IPS-20b (cell line): ENCODE measurements around the gene CD79B.
"Not testable (repeated sequence)": the region's sequence is repeated elsewhere in the genome, so short reads cannot be mapped to it uniquely, and the experiment has no call there.

Source experiments
- H3K27ac ChIP-seq: one replicate; pipeline ENCODE4 v1.5.1; 2013; ENCODE audit warnings: low read length
- H3K27me3 ChIP-seq: 2 replicates; pipeline ENCODE4 v1.6.1; 2013; ENCODE audit warnings: mild to moderate bottlenecking, low read length, inconsistent platforms; ENCODE audit not compliant: insufficient read depth
- H3K36me3 ChIP-seq: 2 replicates; pipeline ENCODE4 v1.6.1; 2013; ENCODE audit warnings: low read depth, mild to moderate bottlenecking, inconsistent platforms, low read length, moderate library complexity; ENCODE audit not compliant: insufficient read depth
- H3K4me1 ChIP-seq: 2 replicates; pipeline ENCODE4 v1.6.1; 2013; ENCODE audit warnings: mild to moderate bottlenecking, control low read depth, inconsistent platforms, low read length, moderate library complexity; ENCODE audit not compliant: insufficient read depth
- H3K4me3 ChIP-seq: 2 replicates; pipeline ENCODE4 v1.5.1; 2013; ENCODE audit warnings: mild to moderate bottlenecking, low read length, inconsistent platforms
- H3K9ac ChIP-seq: 2 replicates; pipeline ENCODE4 v1.6.1; 2013; ENCODE audit warnings: low read depth, mild to moderate bottlenecking, inconsistent platforms, low read length, moderate library complexity
- H3K9me3 ChIP-seq: 2 replicates; pipeline ENCODE4 v1.6.1; 2013; ENCODE audit warnings: mild to moderate bottlenecking, low read depth, low read length, inconsistent platforms; ENCODE audit not compliant: insufficient read depth

CD79B gene

GRCh38 chr17:63928172-63928666 is 3.9 kb downstream of the CD79B start:
- no peaks in the 10 kb centered on the region for H3K9me3 ChIP-seq
- H3K4me1 ChIP-seq = no peaks in the 10 kb centered on the region; the same call in 1 of the 2 replicates
- no peaks in the 10 kb centered on the region for H3K27me3 ChIP-seq
- no peaks in the 10 kb centered on the region for H3K36me3 ChIP-seq
- H3K9ac ChIP-seq = no peak overlapping the region
- H3K4me3 ChIP-seq = no peak overlapping the region
- no peak overlapping the region for H3K27ac ChIP-seq

DNA sequence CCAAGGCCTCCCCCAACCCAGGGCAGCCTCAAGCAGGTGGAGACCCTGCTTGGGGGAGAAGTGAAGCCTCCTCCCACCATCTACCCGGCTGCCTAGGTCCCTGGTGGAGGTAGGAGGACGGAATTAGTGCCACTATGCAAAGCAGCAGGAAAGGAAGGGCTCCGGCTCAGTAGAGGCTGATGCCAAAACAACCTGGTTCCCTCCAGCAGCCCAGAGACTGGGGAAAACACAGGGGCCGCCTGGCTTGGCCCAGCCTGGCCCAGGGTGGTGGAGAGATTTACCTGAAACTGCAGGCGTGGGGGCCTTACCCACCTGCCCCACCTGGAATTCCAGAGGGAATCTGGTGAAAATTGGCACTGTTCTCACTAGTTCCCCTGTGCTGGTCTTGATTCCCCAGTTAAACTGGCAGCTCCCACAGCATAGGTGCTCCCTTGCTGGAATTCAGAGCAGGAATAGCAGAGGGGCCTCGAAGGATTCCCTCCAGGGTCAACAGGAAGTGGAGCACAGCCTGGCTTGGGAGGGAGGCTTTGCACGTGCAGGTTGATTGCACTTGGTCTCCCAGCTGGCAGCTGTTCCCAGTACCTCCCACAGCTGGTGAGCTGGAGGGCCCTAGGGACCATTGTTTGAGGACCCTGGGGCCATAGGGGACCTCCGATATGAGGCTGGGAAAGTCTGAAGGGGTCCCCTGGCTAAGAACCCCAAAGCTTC is 4.5 kb downstream of the CD79B start:
- H3K27me3 ChIP-seq = no peaks in the 10 kb centered on the region
- no peak overlapping the region for H3K27ac ChIP-seq
- H3K4me3 ChIP-seq = no peak overlapping the region
- H3K9me3 ChIP-seq = no peaks in the 10 kb centered on the region
- H3K9ac ChIP-seq = no peak overlapping the region
- H3K4me1 ChIP-seq = no peaks in the 10 kb centered on the region; the same call in 1 of the 2 replicates
- H3K36me3 ChIP-seq = no peaks in the 10 kb centered on the region

DNA sequence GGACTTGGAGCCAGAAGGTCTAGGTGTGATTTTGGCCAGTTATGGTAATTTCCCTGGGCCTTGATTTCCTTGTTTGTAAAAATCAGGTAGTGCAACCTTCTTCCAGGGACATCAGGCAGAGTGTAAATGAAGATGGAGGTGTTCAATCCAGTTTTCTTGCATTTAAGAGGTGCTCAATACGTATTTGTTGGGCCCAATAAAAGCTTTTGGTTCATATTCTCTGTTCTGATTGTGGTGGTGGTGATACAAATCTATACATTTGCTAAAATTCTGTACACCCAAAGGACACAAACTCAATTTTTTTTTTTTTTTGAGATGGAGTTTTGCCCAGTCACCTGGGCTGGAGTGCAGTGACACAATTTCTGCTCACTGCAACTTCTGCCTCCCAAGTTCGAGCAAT is 6.0 kb downstream of the CD79B start:
- H3K4me1 ChIP-seq = no peaks in the 10 kb centered on the region; the same call in 1 of the 2 replicates
- H3K9me3 ChIP-seq = no peaks in the 10 kb centered on the region
- H3K27ac ChIP-seq = no peak overlapping the region
- no peak overlapping the region for H3K9ac ChIP-seq
- no peaks in the 10 kb centered on the region for H3K27me3 ChIP-seq
- no peak overlapping the region for H3K4me3 ChIP-seq
- no peaks in the 10 kb centered on the region for H3K36me3 ChIP-seq

DNA sequence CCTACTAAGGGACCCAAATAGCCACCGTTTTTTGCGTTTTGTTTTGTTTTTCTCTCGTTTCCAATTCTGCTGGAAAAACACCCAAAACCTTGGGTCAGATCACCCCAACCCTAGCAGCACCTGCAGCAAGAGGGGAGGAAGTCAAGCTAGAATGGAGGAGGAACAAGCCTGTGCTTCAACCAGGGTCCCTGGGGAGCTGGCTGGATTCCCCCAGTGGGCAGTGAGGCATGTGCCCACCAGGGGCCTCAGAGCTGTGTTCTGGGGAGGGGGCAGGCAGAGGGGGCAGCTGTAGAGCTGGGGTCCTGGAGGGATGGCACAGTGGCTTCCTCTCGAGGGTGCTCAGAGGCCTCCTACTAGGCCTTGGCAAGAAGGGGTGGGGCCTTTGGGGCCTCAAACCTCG is 6.5 kb downstream of the CD79B start:
- Histone ChIP-seq H3K9ac (no peak overlapping the region), H3K4me1 (no peaks in the 10 kb centered on the region), H3K9me3 (no peaks in the 10 kb centered on the region), H3K27ac (no peak overlapping the region), H3K36me3 (no peaks in the 10 kb centered on the region), H3K27me3 (no peaks in the 10 kb centered on the region), H3K4me3 (no peak overlapping the region)

- not testable (repeated sequence) for H3K9me3 ChIP-seq, H3K9ac ChIP-seq, H3K27me3 ChIP-seq, H3K4me3 ChIP-seq, H3K36me3 ChIP-seq, H3K4me1 ChIP-seq, H3K27ac ChIP-seq
Measured at GRCh38 chr17:63922402-63922801, 9.7 kb downstream of the CD79B start.

DNA sequence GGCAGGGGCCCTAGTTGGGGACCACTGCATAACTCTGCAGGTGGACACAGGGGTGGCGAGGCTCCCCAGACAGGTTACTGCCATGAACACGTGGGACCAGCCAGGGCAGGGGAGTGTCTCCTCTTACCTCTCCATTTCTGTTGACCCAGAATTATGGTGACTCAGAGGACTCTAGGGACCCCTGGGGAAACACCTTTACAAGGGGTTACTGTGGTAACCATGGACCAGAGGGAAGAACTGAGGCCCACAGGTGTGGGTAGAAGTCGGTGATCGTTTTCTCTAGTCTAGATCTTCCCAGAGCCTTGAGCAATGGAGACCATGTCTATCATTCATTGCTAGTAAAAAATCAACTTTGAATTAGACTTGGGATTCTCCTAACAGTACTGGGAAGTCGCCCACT is 11.4 kb downstream of the CD79B start:
- not testable (repeated sequence) for H3K4me3 ChIP-seq, H3K36me3 ChIP-seq, H3K27ac ChIP-seq, H3K4me1 ChIP-seq, H3K9me3 ChIP-seq, H3K27me3 ChIP-seq, H3K9ac ChIP-seq

GRCh38 chr17:63920050-63920449 is 12.1 kb downstream of the CD79B start:
- not testable (repeated sequence) for H3K9ac ChIP-seq

DNA sequence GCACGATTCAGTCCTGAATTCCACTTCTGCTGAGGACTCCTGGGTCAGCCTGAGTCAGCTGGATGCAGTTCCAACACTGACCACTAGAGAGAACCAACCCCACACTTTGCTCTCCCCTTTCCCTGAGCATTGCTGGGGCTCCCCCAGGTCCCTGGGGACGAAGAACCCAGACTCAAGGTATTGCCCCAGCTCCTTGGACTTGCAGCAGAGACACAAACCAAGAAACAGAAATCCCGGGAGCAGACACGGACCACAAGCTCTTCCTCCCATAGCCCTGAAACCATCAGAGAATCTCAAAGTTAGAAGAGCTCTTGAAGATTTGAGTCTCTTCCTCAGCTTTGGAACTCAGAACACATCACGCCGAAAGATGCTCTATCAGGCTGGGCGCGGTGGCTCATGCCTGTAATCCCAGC is 12.8 kb downstream of the CD79B start:
- Histone ChIP-seq H3K27me3 (no peaks in the 10 kb centered on the region; the same call in 1 of the 2 replicates), H3K4me1 (peaks cover 4% of the 10 kb centered on the region; the same call in 1 of the 2 replicates), H3K9ac (no peak overlapping the region), H3K4me3 (no peak overlapping the region), H3K27ac (no peak overlapping the region), H3K9me3 (no peaks in the 10 kb centered on the region), H3K36me3 (no peaks in the 10 kb centered on the region)

More at GRCh38 chr17:63920050-63920449, 12.1 kb downstream of the CD79B start:
- H3K27ac ChIP-seq, H3K36me3 ChIP-seq, H3K27me3 ChIP-seq, H3K9me3 ChIP-seq, H3K4me1 ChIP-seq, H3K4me3 ChIP-seq: not testable (repeated sequence)

- H3K27me3 ChIP-seq, H3K36me3 ChIP-seq, H3K9ac ChIP-seq, H3K27ac ChIP-seq, H3K9me3 ChIP-seq, H3K4me1 ChIP-seq: not testable (repeated sequence)
- H3K4me3 ChIP-seq = peak within 1 kb of the TSS; percentile 54; the same call in 1 of the 2 replicates
Measured at GRCh38 chr17:63918789-63919305, 13.3 kb downstream of the CD79B start, which contains the start of gene GH1. TSS of gene GH1 (minus strand) at chr17:63918839. CDS start at chr17:63918776, 63 bp downstream.

DNA sequence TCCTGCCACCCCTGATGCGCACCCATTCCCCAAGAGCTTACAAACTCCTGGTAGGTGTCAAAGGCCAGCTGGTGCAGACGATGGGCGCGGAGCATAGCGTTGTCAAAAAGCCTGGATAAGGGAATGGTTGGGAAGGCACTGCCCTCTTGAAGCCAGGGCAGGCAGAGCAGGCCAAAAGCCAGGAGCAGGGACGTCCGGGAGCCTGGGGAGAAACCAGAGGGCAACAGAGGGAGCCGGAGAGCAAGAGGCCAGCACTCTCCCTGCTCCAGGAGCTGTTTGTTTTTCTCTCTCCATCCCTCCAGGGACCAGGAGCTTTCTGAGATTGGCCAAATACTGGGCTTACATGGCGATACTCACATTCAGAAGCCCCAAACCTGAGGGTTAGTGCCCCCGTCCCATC is 13.8 kb downstream of the CD79B start:
- H3K36me3 ChIP-seq = no peaks in the 10 kb centered on the region
- no peak overlapping the region for H3K27ac ChIP-seq
- H3K27me3 ChIP-seq = no peaks in the 10 kb centered on the region; the same call in 1 of the 2 replicates
- peaks cover 4% of the 10 kb centered on the region; the same call in 1 of the 2 replicates for H3K4me1 ChIP-seq
- peak overlapping the region; percentile 54; the same call in 1 of the 2 replicates for H3K4me3 ChIP-seq
- H3K9me3 ChIP-seq = no peaks in the 10 kb centered on the region
- H3K9ac ChIP-seq = no peak overlapping the region

DNA sequence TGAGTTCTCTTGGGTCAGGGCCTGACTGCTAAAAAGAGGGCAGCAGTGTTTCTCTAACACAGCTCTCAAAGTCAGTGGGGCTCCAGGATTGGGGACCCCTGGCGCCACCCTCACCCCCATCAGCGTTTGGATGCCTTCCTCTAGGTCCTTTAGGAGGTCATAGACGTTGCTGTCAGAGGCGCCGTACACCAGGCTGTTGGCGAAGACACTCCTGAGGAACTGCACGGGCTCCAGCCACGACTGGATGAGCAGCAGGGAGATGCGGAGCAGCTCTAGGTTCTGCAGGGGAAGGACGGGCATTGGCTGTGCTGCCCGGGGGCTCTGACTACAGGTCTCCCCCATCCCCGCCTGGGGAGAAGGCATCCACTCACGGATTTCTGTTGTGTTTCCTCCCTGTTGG is 14.5 kb downstream of the CD79B start:
- Histone ChIP-seq H3K36me3 (no peaks in the 10 kb centered on the region), H3K27ac (no peak overlapping the region), H3K9me3 (no peaks in the 10 kb centered on the region), H3K4me1 (peaks cover 4% of the 10 kb centered on the region; the same call in 1 of the 2 replicates), H3K27me3 (no peaks in the 10 kb centered on the region; the same call in 1 of the 2 replicates), H3K9ac (no peak overlapping the region), H3K4me3 (peak overlapping the region; percentile 54; the same call in 1 of the 2 replicates)

GRCh38 chr17:63917206-63917605 is 14.9 kb downstream of the CD79B start:
- not testable (repeated sequence) for H3K4me1 ChIP-seq, H3K27me3 ChIP-seq, H3K27ac ChIP-seq, H3K9ac ChIP-seq, H3K36me3 ChIP-seq, H3K9me3 ChIP-seq, H3K4me3 ChIP-seq
